Activated CD4-positive, alpha-beta memory T cell treated with anti-CD3 and anti-CD28 coated beads, Interleukin-2, amount 10 ng/mL, durations not matched to agents 7 days and 5 days (primary cell): ENCODE results near the gene IVD. TPM values are rescaled to one million over a fixed set of nuclear protein-coding genes. Genes with fewer than 3 reads are reported as not detected.
A peak's percentile ranks its signal among the peaks of the same experiment; 100 is the strongest.
"Not testable (repeated sequence)": the region's sequence is repeated elsewhere in the genome, so short reads cannot be mapped to it uniquely, and the experiment has no call there.

Source experiments
- CTCF ChIA-PET: fragments of 350-600 bp; sonication (Branson Sonifier 250); formaldehyde crosslinking; loops from one replicate; lab custom pipeline; 2021; ENCODE audit warnings: antibody characterized with exemption, inconsistent platforms; lab: Charles Lee
- POLR2A ChIA-PET: fragments of 350-600 bp; sonication (Branson Sonifier 250); formaldehyde crosslinking; loops from one replicate; lab custom pipeline; 2021; ENCODE audit warnings: antibody characterized with exemption; lab: Charles Lee
- DNase-seq: peaks from one replicate; pipeline ENCODE4 v3.0.0-alpha.2; 2020
- H3K27ac Mint-ChIP-seq: one replicate; pipeline ENCODE4 v1.8.0; 2021; ENCODE audit warnings: mild to moderate bottlenecking, mixed read lengths
- H3K27me3 Mint-ChIP-seq: one replicate; pipeline ENCODE4 v1.8.0; 2021; ENCODE audit warnings: mixed read lengths
- H3K36me3 Mint-ChIP-seq: one replicate; pipeline ENCODE4 v1.8.0; 2021; ENCODE audit warnings: low read depth, mixed read lengths
- H3K4me1 Mint-ChIP-seq: one replicate; pipeline ENCODE4 v1.8.0; 2021; ENCODE audit warnings: mixed read lengths
- H3K4me3 Mint-ChIP-seq: one replicate; pipeline ENCODE4 v1.8.0; 2021; ENCODE audit warnings: mild to moderate bottlenecking, mixed read lengths
- H3K9me3 Mint-ChIP-seq: one replicate; pipeline ENCODE4 v1.8.0; 2021; ENCODE audit warnings: mixed read lengths
- total RNA-seq, 2 experiments: library from RNA; stranded (reverse); gene quantifications; one replicate each; pipeline ENCODE4 v1.2.3, GENCODE V29; 2021

Gene IVD
- total RNA-seq, 2 experiments from 2014 or later, result 38.1 to 38.4 TPM

- ChIA-PET CTCF (interaction anchor here (1.2 to 1.8 kb wide), 2 partner anchors 9 to 125 kb away, joined by 3 to 8 read pairs; partner anchors contain the start of gene RPUSD2), POLR2A (interaction anchor here (0.9 to 1.6 kb wide), 2 partner anchors 48 to 136 kb away, joined by 4 to 6 read pairs; partner anchors contain the start of gene PLCB2)
- Mint-ChIP-seq H3K36me3 (peaks cover 8% of the 10 kb centered on the region), H3K4me1 (peaks cover 38% of the 10 kb centered on the region), H3K9me3 (no peaks in the 10 kb centered on the region), H3K27ac (no peak overlapping the region), H3K4me3 (peak overlapping the region; percentile 34), H3K27me3 (peaks cover 27% of the 10 kb centered on the region)
- DNase-seq, result no peak
Observed at GRCh38 chr15:40443846-40444245, 38.3 kb downstream of the IVD start.

GRCh38 chr15:40444736-40445135 is 39.1 kb downstream of the IVD start:
- ChIA-PET POLR2A (interaction anchor here (0.9 to 1.6 kb wide), 2 partner anchors 9 to 47 kb away, joined by 3 to 4 read pairs; no protein-coding TSS in a partner anchor), CTCF (interaction anchor here (1.2 kb wide), 1 partner anchor 124 kb away, joined by 3 read pairs; the partner anchor contains the start of gene RPUSD2)
- DNase-seq, result no peak
- no peaks in the 10 kb centered on the region for H3K9me3 Mint-ChIP-seq
- H3K27me3 Mint-ChIP-seq, result peaks cover 19% of the 10 kb centered on the region
- no peak overlapping the region for H3K4me3 Mint-ChIP-seq
- peaks cover 38% of the 10 kb centered on the region for H3K4me1 Mint-ChIP-seq
- no peak overlapping the region for H3K27ac Mint-ChIP-seq
- peaks cover 11% of the 10 kb centered on the region for H3K36me3 Mint-ChIP-seq

GRCh38 chr15:40445421-40445922 is 39.9 kb downstream of the IVD start:
- no peaks in the 10 kb centered on the region for H3K9me3 Mint-ChIP-seq
- DNase-seq, result no peak
- H3K4me1 Mint-ChIP-seq, result peaks cover 34% of the 10 kb centered on the region
- CTCF ChIA-PET, result interaction anchor here (0.6 to 1.2 kb wide), 3 partner anchors 31 to 166 kb away, joined by 3 read pairs; no protein-coding TSS in a partner anchor
- H3K27ac Mint-ChIP-seq, result no peak overlapping the region
- POLR2A ChIA-PET, result interaction anchor here (1.6 kb wide), 1 partner anchor 9 kb away, joined by 3 read pairs; no protein-coding TSS in a partner anchor
- H3K36me3 Mint-ChIP-seq, result peaks cover 11% of the 10 kb centered on the region
- peaks cover 14% of the 10 kb centered on the region for H3K27me3 Mint-ChIP-seq
- H3K4me3 Mint-ChIP-seq, result no peak overlapping the region

- ChIA-PET POLR2A (interaction anchor here (1.6 kb wide), 1 partner anchor 10 kb away, joined by 3 read pairs; no protein-coding TSS in a partner anchor), CTCF (interaction anchor here (1.2 kb wide), 1 partner anchor 108 kb away, joined by 3 read pairs; no protein-coding TSS in a partner anchor)
- Mint-ChIP-seq H3K9me3 (no peaks in the 10 kb centered on the region), H3K4me1 (peaks cover 38% of the 10 kb centered on the region), H3K27me3 (peaks cover 14% of the 10 kb centered on the region), H3K4me3 (no peak overlapping the region), H3K27ac (no peak overlapping the region), H3K36me3 (peaks cover 11% of the 10 kb centered on the region)
- no peak for DNase-seq
Observed at GRCh38 chr15:40446144-40446543, 40.5 kb downstream of the IVD start.

GRCh38 chr15:40448354-40448753 is 42.8 kb downstream of the IVD start:
- no peaks in the 10 kb centered on the region for H3K9me3 Mint-ChIP-seq

GRCh38 chr15:40449275-40449674 is 43.7 kb downstream of the IVD start:
- Mint-ChIP-seq H3K4me1 (peaks cover 50% of the 10 kb centered on the region), H3K4me3 (no peak overlapping the region), H3K27me3 (no peaks in the 10 kb centered on the region), H3K9me3 (no peaks in the 10 kb centered on the region), H3K27ac (no peak overlapping the region), H3K36me3 (peaks cover 2% of the 10 kb centered on the region)
- POLR2A ChIA-PET, result interaction anchor here (7.0 kb wide), 1 partner anchor 8 kb away, joined by 68 read pairs; the partner anchor contains the start of gene BAHD1
- CTCF ChIA-PET, result interaction anchor here (1.0 to 1.3 kb wide), 2 partner anchors 10 to 14 kb away, joined by 3 read pairs; no protein-coding TSS in a partner anchor
- no peak for DNase-seq

More at GRCh38 chr15:40448354-40448753, 42.8 kb downstream of the IVD start:
- Mint-ChIP-seq H3K27me3 (peaks cover 5% of the 10 kb centered on the region), H3K27ac (no peak overlapping the region), H3K36me3 (peaks cover 2% of the 10 kb centered on the region), H3K4me3 (no peak overlapping the region), H3K4me1 (peaks cover 48% of the 10 kb centered on the region)
- no peak for DNase-seq
- ChIA-PET POLR2A (no interaction called here), CTCF (no interaction called here)

GRCh38 chr15:40450047-40450446 is 44.5 kb downstream of the IVD start:
- peaks cover 2% of the 10 kb centered on the region for H3K36me3 Mint-ChIP-seq
- ChIA-PET POLR2A (interaction anchor here (1.3 to 7.0 kb wide), 2 partner anchors 9 to 67 kb away, joined by 3 to 68 read pairs; partner anchors contain the start of genes BAHD1 and KNSTRN), CTCF (interaction anchor here (1.0 to 1.4 kb wide), 4 partner anchors 9 to 55 kb away, joined by 3 to 4 read pairs (median 4); partner anchors contain the start of gene BAHD1)
- H3K4me3 Mint-ChIP-seq, result no peak overlapping the region
- peaks cover 53% of the 10 kb centered on the region for H3K4me1 Mint-ChIP-seq
- H3K9me3 Mint-ChIP-seq, result no peaks in the 10 kb centered on the region
- DNase-seq, result no peak
- no peaks in the 10 kb centered on the region for H3K27me3 Mint-ChIP-seq
- H3K27ac Mint-ChIP-seq, result no peak overlapping the region

GRCh38 chr15:40451527-40452158 is 46.0 kb downstream of the IVD start:
- no peak overlapping the region for H3K4me3 Mint-ChIP-seq
- CTCF ChIA-PET, result interaction anchor here (0.6 to 2.5 kb wide), 5 partner anchors 9 to 128 kb away, joined by 3 to 16 read pairs (median 3); partner anchors contain the start of genes BAHD1 and INAFM2
- H3K36me3 Mint-ChIP-seq, result peaks cover 2% of the 10 kb centered on the region
- POLR2A ChIA-PET, result interaction anchor here (3.8 to 7.0 kb wide), 2 partner anchors 11 to 22 kb away, joined by 11 to 68 read pairs; partner anchors contain the start of gene BAHD1
- H3K4me1 Mint-ChIP-seq, result peaks cover 59% of the 10 kb centered on the region
- peak overlapping the region; percentile 85 for H3K27ac Mint-ChIP-seq
- no peaks in the 10 kb centered on the region for H3K9me3 Mint-ChIP-seq
- no peak for DNase-seq
- no peaks in the 10 kb centered on the region for H3K27me3 Mint-ChIP-seq

- peak; percentile 39 for DNase-seq
- no peaks in the 10 kb centered on the region for H3K9me3 Mint-ChIP-seq
- no peak overlapping the region for H3K4me3 Mint-ChIP-seq
- POLR2A ChIA-PET, result interaction anchor here (0.7 to 7.0 kb wide), 6 partner anchors 10 to 405 kb away, joined by 3 to 68 read pairs (median 7); partner anchors contain the start of genes BAHD1 and CHST14
- CTCF ChIA-PET, result interaction anchor here (0.6 to 2.5 kb wide), 8 partner anchors 10 to 137 kb away, joined by 3 to 16 read pairs (median 4); partner anchors contain the start of genes BAHD1 and INAFM2
- no peaks in the 10 kb centered on the region for H3K27me3 Mint-ChIP-seq
- H3K36me3 Mint-ChIP-seq, result peaks cover 2% of the 10 kb centered on the region
- H3K4me1 Mint-ChIP-seq, result peaks cover 60% of the 10 kb centered on the region
- H3K27ac Mint-ChIP-seq, result peak overlapping the region; percentile 85
Observed at GRCh38 chr15:40452296-40453090, 46.9 kb downstream of the IVD start.

GRCh38 chr15:40453941-40454340 is 48.3 kb downstream of the IVD start:
- ChIA-PET CTCF (interaction anchor here (1.0 to 2.3 kb wide), 6 partner anchors 11 to 175 kb away, joined by 3 to 8 read pairs (median 4); partner anchors contain the start of gene BAHD1), POLR2A (interaction anchor here (1.0 to 7.0 kb wide), 6 partner anchors 9 to 115 kb away, joined by 3 to 68 read pairs (median 8); partner anchors contain the start of genes BAHD1, CHST14 and RPUSD2)
- peak; percentile 69 for DNase-seq
- Mint-ChIP-seq H3K4me1 (peaks cover 59% of the 10 kb centered on the region), H3K27ac (peak overlapping the region; percentile 85), H3K4me3 (peak overlapping the region; percentile 49)
- H3K36me3 Mint-ChIP-seq, H3K9me3 Mint-ChIP-seq, H3K27me3 Mint-ChIP-seq: not testable (repeated sequence)

- Mint-ChIP-seq H3K36me3 (peaks cover 3% of the 10 kb centered on the region), H3K9me3 (no peaks in the 10 kb centered on the region), H3K4me1 (peaks cover 56% of the 10 kb centered on the region), H3K27ac (peak overlapping the region; percentile 85), H3K4me3 (no peak overlapping the region), H3K27me3 (no peaks in the 10 kb centered on the region)
- POLR2A ChIA-PET, result interaction anchor here (1.0 to 7.0 kb wide), 6 partner anchors 8 to 114 kb away, joined by 3 to 68 read pairs (median 8); partner anchors contain the start of genes BAHD1, CHST14 and RPUSD2
- CTCF ChIA-PET, result interaction anchor here (1.0 to 1.3 kb wide), 3 partner anchors 14 to 135 kb away, joined by 3 to 6 read pairs (median 3); partner anchors contain the start of genes BAHD1 and IVD
- no peak for DNase-seq
Observed at GRCh38 chr15:40454904-40455391, 49.4 kb downstream of the IVD start.
